ENCODE results near the gene B3GNT2. TPM values are rescaled to one million over a fixed set of nuclear protein-coding genes. Genes with fewer than 3 reads are reported as not detected.
"Not testable (repeated sequence)": the region's sequence is repeated elsewhere in the genome, so short reads cannot be mapped to it uniquely, and the experiment has no call there.

The B3GNT2 gene
- total RNA-seq, 3 donors from 2014 or later: 25.4 to 26.4 (median 26.2) TPM

DNA sequence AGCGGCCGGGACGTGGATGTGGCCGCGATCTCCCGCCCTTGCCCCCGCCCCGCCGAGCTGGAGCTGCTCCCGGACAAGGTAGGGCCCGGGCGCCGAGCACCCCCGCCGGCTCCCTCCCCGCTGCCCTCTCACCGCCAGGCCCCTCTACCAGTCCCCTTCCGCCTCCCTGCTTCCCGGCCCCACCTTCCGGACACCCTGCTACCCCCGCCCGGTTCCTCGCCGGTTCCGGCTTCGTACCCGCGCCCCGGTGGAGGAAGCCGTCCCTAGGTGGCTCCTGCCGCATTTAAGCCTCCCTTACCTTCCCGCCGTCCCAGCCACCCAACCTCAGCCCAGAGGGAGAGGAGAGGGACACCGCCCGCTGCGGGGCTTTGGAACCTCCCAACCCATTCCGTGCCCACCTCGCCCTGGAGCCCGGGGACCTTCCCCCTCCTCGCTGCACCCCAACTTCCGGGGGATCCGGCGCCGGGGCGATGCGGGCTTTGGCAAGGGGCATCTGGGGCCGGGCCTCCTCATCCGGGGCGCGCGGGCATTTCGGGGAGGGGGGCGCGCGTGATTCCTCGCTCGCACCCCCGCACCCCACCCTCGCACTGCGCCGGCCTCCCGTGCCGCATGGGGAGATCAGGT, 475 bp downstream of the B3GNT2 start:
- Mint-ChIP-seq H3K4me3 (peak overlapping the region; percentile 89), H3K4me1 (ENCODE audit: low read depth) (peaks cover 35% of the 10 kb centered on the region), H3K27me3 (ENCODE audit: low read depth) (no peaks in the 10 kb centered on the region), H3K9me3 (no peaks in the 10 kb centered on the region), H3K36me3 (ENCODE audit: insufficient read depth) (no peaks in the 10 kb centered on the region)
- ATAC-seq (peak; percentile 43 to 52), DNase-seq (peak; percentile 38)

DNA sequence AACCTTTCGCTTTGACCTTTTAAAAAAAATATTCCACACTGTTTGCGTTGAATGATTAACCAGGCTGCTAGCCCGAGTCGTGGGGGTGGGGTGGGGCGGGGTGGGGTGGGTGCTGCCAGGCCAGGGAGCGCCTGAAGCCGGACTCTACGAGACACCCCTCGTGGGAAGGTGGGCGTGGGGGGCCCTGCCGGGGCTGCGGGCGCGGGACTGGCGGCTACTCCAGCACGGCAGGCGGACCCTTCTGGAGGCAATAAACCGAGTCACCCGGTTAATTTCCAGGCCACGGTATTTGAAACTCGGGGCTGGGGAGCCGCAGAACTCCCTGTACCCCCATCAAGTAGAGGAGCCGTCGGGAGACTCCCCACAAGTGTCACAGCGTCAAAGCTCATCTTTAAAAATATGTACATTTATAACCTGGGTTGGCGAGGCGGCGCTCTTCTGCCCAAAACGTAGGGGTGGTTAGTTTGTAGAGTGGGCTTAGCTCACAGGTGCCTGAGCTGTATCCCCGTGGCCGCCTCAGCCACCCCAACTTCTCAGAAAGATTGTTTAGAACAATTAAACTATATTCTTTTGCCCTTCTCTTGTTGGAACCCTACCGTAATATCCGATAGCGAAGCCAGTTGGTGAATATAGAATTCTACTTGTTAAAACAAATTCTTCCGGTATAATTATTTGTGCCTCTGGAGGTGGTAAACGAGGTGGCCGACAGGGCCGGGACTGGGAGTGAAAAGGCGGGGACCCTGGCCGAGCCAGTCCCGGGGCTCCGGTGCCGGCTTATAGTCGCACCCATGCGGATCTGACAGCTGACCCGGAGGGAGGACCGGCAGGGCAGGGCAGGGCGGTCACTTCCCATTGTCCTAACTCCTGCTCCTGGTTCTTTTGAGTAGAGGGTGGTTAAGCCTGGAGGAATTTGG, 1.4 kb downstream of the B3GNT2 start:
- DNase-seq (peak; percentile 28), ATAC-seq (peak in 1 of 2 donors; percentile 6)
- Mint-ChIP-seq H3K4me1 (ENCODE audit: low read depth) (peaks cover 44% of the 10 kb centered on the region), H3K27me3 (ENCODE audit: low read depth) (no peaks in the 10 kb centered on the region), H3K4me3 (peak overlapping the region; percentile 89), H3K9me3 (no peaks in the 10 kb centered on the region), H3K36me3 (ENCODE audit: insufficient read depth) (peaks cover 2% of the 10 kb centered on the region)

DNA sequence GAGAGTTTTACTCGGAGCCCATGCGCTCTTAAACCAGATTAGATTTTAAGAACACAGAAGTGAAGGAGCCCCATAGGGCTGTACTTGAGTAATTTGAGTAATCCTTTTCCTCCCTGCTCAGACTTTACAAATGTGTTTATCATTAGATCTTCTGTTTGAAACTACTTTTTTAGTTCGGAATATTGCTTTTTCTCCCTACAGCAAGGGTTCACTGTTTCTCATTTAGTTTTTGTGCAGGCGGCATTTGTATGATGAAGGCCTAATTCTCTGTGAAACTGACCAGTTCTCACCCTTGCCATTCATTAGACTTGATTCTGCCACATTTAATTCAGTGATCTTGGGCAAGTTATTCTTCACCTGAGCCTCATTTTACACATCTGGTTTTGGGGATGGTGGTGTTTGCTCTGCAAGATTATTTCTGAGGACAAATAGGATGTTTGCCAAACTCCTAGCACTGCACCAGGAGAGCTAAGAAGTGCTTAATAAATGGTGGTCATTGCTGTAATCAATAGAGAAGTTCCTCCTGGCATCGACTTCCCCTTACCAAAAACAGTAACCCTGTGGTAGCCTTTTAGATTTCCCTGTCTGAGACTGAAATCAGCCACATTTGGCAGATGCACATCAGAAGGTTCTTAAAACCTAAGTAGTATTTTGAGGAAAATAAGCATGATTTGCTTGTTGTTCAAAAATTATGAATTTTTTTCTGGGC, 2.2 kb downstream of the B3GNT2 start:
- no peak for ATAC-seq
- Mint-ChIP-seq H3K36me3 (ENCODE audit: insufficient read depth) (peaks cover 6% of the 10 kb centered on the region), H3K4me3 (peak overlapping the region; percentile 89), H3K4me1 (ENCODE audit: low read depth) (peaks cover 52% of the 10 kb centered on the region), H3K9me3 (no peaks in the 10 kb centered on the region), H3K27me3 (ENCODE audit: low read depth) (no peaks in the 10 kb centered on the region)
- DNase-seq: no peak

DNA sequence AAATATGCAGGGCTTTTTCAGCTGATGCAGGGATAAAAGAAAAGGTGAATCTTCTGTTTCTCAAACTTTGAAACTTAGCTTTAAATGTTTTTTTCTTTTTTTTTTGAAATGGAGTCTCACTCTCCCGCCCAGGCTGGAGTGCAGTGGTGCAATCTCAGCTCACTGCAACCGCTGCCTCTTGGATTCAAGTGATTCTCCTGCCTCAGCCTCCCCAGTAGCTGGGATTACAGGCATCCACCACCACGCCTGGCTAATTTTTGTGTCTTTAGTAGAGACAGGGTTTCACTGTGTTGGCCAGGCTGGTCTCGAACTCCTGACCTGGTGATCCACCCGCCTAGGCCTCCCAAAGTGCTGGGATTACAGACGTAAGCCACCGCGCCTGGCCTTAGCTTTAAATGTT, 2.9 kb downstream of the B3GNT2 start:
- H3K36me3 Mint-ChIP-seq (ENCODE audit: insufficient read depth); ATAC-seq; DNase-seq; H3K9me3 Mint-ChIP-seq; H3K27me3 Mint-ChIP-seq (ENCODE audit: low read depth): not testable (repeated sequence)
- Mint-ChIP-seq H3K4me3 (peak overlapping the region; percentile 89), H3K4me1 (ENCODE audit: low read depth) (peaks cover 60% of the 10 kb centered on the region)

DNA sequence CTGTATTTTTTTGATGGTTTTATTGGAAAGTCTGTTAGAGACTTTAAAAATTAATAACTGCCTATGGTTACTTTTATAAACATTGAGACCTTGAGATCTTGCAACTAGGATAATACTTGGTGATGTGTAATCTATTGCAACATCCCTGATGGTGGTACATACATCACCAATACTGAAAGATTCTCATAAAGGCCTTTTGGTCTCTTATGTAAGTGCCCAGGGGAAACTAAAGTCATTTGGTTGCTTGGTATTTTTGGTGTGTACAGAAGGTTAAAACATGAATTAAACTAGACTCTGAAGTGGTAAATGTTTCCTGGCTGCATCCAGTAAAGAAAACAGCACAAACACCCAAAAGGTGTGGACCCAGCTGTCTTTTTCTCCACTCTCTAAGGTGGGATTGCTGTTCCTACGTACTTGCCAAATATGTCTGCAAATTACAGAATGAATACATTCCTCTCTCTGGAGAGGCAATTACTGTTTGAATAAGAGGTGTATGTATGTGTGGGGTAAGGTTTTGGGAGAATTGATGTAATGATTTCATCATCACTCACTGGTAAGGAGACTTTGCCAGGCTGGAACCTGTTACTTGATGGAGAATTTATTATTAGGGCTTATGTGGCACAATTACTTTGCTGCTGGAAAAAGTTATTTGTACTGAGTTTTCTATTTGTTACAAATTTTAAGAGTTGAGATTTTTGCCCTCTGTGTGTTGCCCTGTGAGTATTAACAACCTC, 3.6 kb downstream of the B3GNT2 start:
- ATAC-seq: no peak

DNA sequence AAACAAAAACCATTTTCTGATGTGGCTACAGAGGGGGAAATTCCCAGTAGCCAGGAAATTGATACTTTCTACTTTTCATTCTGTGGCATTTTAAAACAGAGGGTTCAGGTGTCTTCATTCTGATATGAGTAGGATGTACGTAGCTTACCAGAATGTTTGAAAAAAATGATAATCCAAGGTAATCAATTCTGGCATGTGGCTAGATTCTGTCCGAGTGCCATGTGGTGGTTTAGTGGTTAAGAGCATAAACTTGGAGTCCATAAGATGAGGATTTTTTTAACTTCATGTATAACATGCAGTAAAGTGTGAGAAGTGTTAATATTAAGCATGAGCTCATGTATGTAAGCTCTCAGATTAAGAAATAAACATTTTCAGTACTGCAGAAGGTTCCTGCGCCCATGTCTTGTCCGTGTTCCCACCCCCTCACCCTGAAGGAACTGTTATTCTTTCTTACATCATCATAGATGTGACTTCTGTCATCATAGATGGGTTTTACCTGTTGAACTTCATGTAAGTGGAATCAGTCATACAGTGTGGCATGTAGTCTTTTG, 4.5 kb downstream of the B3GNT2 start:
- peak in 1 of 2 donors; percentile 4 for ATAC-seq
- Mint-ChIP-seq H3K36me3 (ENCODE audit: insufficient read depth) (peaks cover 6% of the 10 kb centered on the region), H3K4me1 (ENCODE audit: low read depth) (peaks cover 70% of the 10 kb centered on the region), H3K27me3 (ENCODE audit: low read depth) (no peaks in the 10 kb centered on the region), H3K4me3 (peak overlapping the region; percentile 89), H3K9me3 (no peaks in the 10 kb centered on the region)
- DNase-seq: no peak

More for the DNA sequence above, 3.6 kb downstream of the B3GNT2 start:
- H3K9me3 Mint-ChIP-seq: no peaks in the 10 kb centered on the region
- no peaks in the 10 kb centered on the region for H3K27me3 Mint-ChIP-seq (ENCODE audit: low read depth)
- peaks cover 6% of the 10 kb centered on the region for H3K36me3 Mint-ChIP-seq (ENCODE audit: insufficient read depth)
- peak overlapping the region; percentile 89 for H3K4me3 Mint-ChIP-seq
- no peak for DNase-seq
- H3K4me1 Mint-ChIP-seq (ENCODE audit: low read depth): peaks cover 63% of the 10 kb centered on the region

DNA sequence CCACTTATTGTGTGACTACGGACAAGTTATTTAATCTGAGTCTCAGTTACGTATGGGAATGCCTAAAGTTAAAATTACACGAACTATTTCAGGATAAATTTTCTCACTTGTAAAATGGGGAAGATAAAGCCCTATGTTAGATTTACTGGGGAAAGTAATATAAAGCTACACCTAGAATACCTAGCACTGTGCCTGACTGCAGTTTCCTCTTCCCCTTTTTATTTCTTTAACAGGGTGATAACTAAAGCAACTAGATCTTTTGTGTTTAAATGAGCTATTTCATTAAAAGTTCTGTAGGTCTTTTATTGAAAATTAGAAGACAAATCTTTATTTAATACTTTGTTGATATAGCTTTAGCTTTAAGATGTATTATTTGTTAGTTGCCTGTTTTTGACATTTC, 5.0 kb downstream of the B3GNT2 start:
- Mint-ChIP-seq H3K36me3 (ENCODE audit: insufficient read depth) (peaks cover 6% of the 10 kb centered on the region), H3K9me3 (no peaks in the 10 kb centered on the region)

DNA sequence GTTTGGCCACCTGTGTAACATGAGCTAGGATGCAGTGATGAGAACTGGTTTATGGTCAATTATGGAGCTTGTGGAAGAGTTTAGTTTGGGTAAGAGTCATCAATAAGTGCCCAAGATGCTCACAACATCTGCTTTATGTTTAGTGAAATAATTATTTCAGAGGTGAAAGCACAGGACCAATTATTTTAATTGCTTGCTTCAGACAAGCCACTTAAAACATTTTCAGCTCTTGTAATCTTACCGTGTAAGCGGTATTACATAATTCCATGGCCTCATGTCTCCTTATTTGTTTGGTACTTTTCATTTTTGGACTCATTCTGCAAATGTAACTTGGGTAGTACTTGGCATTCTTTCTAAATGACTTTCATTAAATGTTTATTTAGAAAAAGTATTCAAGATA, 5.4 kb downstream of the B3GNT2 start:
- Mint-ChIP-seq H3K9me3 (no peaks in the 10 kb centered on the region), H3K4me1 (ENCODE audit: low read depth) (peaks cover 78% of the 10 kb centered on the region), H3K4me3 (no peak overlapping the region), H3K36me3 (ENCODE audit: insufficient read depth) (peaks cover 6% of the 10 kb centered on the region), H3K27me3 (ENCODE audit: low read depth) (no peaks in the 10 kb centered on the region)
- ATAC-seq (no peak), DNase-seq (no peak)

More for the DNA sequence above, 5.0 kb downstream of the B3GNT2 start:
- DNase-seq (no peak), ATAC-seq (no peak)
- H3K4me1 Mint-ChIP-seq (ENCODE audit: low read depth): peaks cover 75% of the 10 kb centered on the region
- peak overlapping the region; percentile 89 for H3K4me3 Mint-ChIP-seq
- no peaks in the 10 kb centered on the region for H3K27me3 Mint-ChIP-seq (ENCODE audit: low read depth)

DNA sequence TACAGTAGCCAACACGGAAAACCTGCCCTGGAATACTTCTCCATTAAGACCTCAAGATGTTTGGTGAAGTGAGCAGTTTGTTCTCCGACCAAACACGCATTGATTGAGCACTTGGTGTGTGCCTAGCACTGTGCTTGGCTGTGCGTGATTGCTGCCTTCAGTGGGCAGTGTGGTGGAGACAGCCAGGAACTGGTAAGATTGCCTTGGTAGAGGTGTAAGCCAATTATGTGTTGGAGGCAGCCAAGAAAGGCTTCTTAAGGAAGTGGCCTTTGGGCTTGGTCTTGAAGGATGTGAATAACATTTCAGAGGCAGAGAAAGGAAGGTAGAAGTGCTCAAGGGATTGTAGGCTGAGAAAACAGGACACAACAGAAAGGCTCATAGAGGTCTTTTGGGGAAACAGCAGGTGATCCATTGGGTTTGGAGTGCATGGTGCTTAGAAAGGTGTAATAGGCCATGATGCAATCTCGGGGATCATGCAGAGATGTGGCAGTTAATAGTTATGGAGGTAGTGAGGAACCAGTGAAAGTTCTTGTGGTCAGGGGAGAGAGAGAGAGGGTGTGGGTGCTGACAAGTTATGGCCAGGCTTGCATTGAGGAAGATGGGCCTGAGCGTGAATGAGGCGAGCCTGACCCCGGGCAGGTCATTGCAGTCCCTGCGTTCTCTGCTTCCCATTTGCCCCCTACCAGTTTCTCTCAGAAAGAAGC, 6.3 kb downstream of the B3GNT2 start:
- Mint-ChIP-seq H3K9me3 (no peaks in the 10 kb centered on the region), H3K4me3 (no peak overlapping the region), H3K4me1 (ENCODE audit: low read depth) (peaks cover 87% of the 10 kb centered on the region), H3K27me3 (ENCODE audit: low read depth) (no peaks in the 10 kb centered on the region), H3K36me3 (ENCODE audit: insufficient read depth) (peaks cover 8% of the 10 kb centered on the region)
- ATAC-seq (no peak), DNase-seq (no peak)

DNA sequence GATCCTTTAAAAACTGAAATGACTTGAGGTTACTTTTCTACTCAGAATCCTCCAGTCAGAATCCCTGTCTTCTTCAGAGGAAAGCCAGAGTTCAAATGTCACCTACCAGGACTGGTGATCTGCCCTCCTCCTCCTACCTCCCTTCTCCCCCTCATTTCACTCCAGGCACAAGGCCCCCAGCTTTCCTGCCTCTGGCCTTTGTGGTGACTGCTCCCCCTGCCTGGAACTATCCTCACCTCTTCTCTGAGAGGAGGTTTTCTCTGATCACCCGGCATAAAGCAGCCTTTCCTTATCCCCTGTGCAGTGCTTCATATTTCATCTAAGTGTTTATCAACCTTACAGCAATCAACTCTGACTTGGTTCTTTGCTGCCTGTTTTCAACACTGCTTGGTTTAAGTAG, 6.8 kb downstream of the B3GNT2 start:
- ATAC-seq: no peak
- H3K4me1 Mint-ChIP-seq (ENCODE audit: low read depth): peaks cover 89% of the 10 kb centered on the region
- H3K27me3 Mint-ChIP-seq (ENCODE audit: low read depth): no peaks in the 10 kb centered on the region
- H3K4me3 Mint-ChIP-seq: no peak overlapping the region
- peaks cover 8% of the 10 kb centered on the region for H3K36me3 Mint-ChIP-seq (ENCODE audit: insufficient read depth)
- no peaks in the 10 kb centered on the region for H3K9me3 Mint-ChIP-seq
- DNase-seq: no peak

DNA sequence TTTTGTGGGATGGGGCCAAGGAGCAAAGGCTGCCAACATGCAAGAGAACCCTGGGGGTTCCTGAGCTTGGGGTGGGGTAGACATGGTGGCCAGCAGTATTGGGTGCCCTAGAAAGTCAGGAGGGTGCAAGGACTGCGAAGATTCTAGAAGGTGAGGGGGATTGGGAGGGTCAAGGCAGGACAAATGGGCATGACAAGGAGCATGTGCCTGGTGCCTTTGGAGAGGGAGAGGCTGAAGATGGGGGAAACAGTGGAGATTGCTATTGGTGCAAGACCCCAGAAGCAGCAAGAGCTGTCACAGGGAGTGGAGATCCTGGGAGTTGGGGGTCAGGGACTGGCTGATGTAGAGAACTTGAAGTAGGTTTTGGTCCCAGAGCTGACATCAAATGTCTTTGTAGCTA, 7.5 kb downstream of the B3GNT2 start:
- H3K4me3 Mint-ChIP-seq: no peak overlapping the region
- peaks cover 8% of the 10 kb centered on the region for H3K36me3 Mint-ChIP-seq (ENCODE audit: insufficient read depth)

DNA sequence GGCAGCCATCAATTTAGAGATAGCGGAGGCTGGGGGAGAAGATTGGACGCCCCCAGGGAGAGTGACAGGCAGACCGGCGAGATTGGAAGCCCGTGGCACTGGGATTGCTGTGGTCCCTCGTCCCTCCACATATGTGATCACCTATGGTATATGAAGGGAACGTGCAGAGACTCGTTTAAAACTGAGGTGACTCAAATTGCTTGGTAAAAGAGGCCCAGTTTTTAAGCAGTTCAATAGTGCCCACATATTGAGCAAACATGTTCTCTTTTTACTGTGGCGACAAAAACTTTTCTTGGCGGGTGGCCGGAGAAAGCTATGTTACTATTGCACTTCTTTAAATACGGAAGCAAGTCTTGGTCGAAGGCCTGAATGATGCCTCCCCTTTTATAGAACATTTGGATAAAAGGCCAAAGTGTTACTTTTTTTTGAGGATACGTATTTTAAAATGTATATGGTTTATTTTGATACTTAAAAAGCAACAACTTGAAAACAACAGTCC, 9.1 kb downstream of the B3GNT2 start:
- H3K36me3 Mint-ChIP-seq (ENCODE audit: insufficient read depth): peaks cover 11% of the 10 kb centered on the region
- no peak overlapping the region for H3K4me3 Mint-ChIP-seq
- ATAC-seq: no peak
- no peaks in the 10 kb centered on the region for H3K27me3 Mint-ChIP-seq (ENCODE audit: low read depth)
- no peaks in the 10 kb centered on the region for H3K9me3 Mint-ChIP-seq
- DNase-seq: no peak
- peaks cover 92% of the 10 kb centered on the region for H3K4me1 Mint-ChIP-seq (ENCODE audit: low read depth)

More for the DNA sequence above, 7.5 kb downstream of the B3GNT2 start:
- ATAC-seq (no peak), DNase-seq (no peak)
- no peaks in the 10 kb centered on the region for H3K27me3 Mint-ChIP-seq (ENCODE audit: low read depth)
- H3K4me1 Mint-ChIP-seq (ENCODE audit: low read depth): peaks cover 89% of the 10 kb centered on the region
- H3K9me3 Mint-ChIP-seq: no peaks in the 10 kb centered on the region

DNA sequence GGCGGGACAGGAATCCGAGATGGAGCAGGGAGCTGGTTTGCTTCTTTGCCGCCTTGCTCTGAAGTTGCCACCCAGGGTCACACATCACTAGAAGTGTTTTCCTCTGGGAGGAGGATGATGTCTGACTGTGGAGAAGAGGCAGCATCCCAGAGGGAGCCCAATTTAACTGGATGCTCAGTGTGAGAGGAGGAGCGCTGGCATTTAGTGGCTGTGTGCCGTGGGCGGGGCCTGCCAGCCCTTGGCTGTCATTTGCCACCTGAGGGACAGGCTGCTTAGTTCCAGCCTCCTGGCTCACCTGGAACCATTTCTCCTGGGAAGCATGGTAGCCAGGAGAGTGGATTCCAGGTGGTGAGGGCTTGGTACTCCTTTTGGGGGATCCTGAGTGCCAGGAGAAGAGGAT, 9.6 kb downstream of the B3GNT2 start:
- Mint-ChIP-seq H3K9me3 (no peaks in the 10 kb centered on the region), H3K36me3 (ENCODE audit: insufficient read depth) (peaks cover 14% of the 10 kb centered on the region), H3K4me3 (no peak overlapping the region), H3K27me3 (ENCODE audit: low read depth) (no peaks in the 10 kb centered on the region), H3K4me1 (ENCODE audit: low read depth) (peaks cover 90% of the 10 kb centered on the region)
- ATAC-seq (no peak), DNase-seq (no peak)

Data from activated T-cell treated with anti-CD3 and anti-CD28 coated beads, Interleukin-2, amount 50 U/mL, for 4 hours (primary cell).